OCI-LY3 (cell line): ENCODE data around the gene SCARB1.

Experiments used
- CTCF ChIP-seq: fragments of 200-600, 300-600 bp; sonication (generic); IDR thresholded peaks from 2 replicates; pipeline ENCODE4 v1.5.1; 2014; ENCODE audit warnings: antibody characterized with exemption, low read length, low read depth
- EZH2phosphoT487 ChIP-seq: fragments of 200-600 bp; shearing (Covaris generic); IDR thresholded peaks from 2 replicates; pipeline ENCODE4 v1.6.1; 2018; ENCODE audit warnings: antibody characterized with exemption, mixed run types, low read depth

- TF ChIP-seq CTCF (no peak), EZH2phosphoT487 (no peak)
Measured at GRCh38 chr12:124736115-124737039, 127.3 kb downstream of the SCARB1 start.
